Lung (tissue), 12 donors: Measurements from ENCODE around the gene CPTP. TPM values are rescaled to one million over a fixed set of nuclear protein-coding genes. Genes with fewer than 3 reads are reported as not detected.

Experiments used
- ATAC-seq: fragments of 200-7000 bp; cut with Tn5 transposase; one replicate; pipeline ENCODE4 v1.9.1; 2020; ENCODE audit warnings: moderate number of reproducible peaks; ENCODE audit not compliant: insufficient read depth, low FRiP score
- DNase-seq, 3 donors: peaks; one replicate each; pipeline ENCODE4 v3.0.0-alpha.2; 2013 to 2017
- H3K27ac ChIP-seq, 2 donors: one replicate each; pipeline ENCODE4 v1.5.1; 2013; ENCODE audit warnings: mild to moderate bottlenecking in 2 of 2, moderate library complexity in 2 of 2, control low read depth in 1 of 2, inconsistent platforms in 1 of 2, low read depth in 1 of 2, low read length in 1 of 2
- H3K27me3 ChIP-seq, 3 donors: one replicate each; pipeline ENCODE4 v1.5.1; 2013; ENCODE audit warnings: low read length in 2 of 3; ENCODE audit not compliant: control insufficient read depth in 3 of 3, insufficient read depth in 3 of 3
- H3K36me3 ChIP-seq, 4 donors: one replicate each; pipeline ENCODE4 v1.5.1; 2013; ENCODE audit warnings: low read length in 4 of 4, mild to moderate bottlenecking in 1 of 4, moderate library complexity in 1 of 4; ENCODE audit not compliant: control insufficient read depth in 4 of 4, insufficient read depth in 4 of 4
- H3K4me1 ChIP-seq, 5 donors: one replicate each; pipeline ENCODE4 v1.5.1; 2013; ENCODE audit warnings: low read length in 5 of 5, mild to moderate bottlenecking in 2 of 5, moderate library complexity in 1 of 5; ENCODE audit not compliant: control insufficient read depth in 5 of 5, insufficient read depth in 5 of 5
- H3K4me3 ChIP-seq: one replicate; pipeline ENCODE4 v1.5.1; 2013; ENCODE audit warnings: mild to moderate bottlenecking, control low read depth, moderate library complexity
- H3K9ac ChIP-seq, 2 donors: one replicate each; pipeline ENCODE4 v1.5.1; 2013; ENCODE audit warnings: low read length in 2 of 2, control low read depth in 1 of 2; ENCODE audit not compliant: insufficient read depth in 1 of 2
- H3K9me3 ChIP-seq, 4 donors: one replicate each; pipeline ENCODE4 v1.5.1; 2013; ENCODE audit warnings: low read length in 3 of 4, mild to moderate bottlenecking in 1 of 4, moderate library complexity in 1 of 4; ENCODE audit not compliant: control insufficient read depth in 4 of 4, insufficient read depth in 3 of 4
- CTCF ChIP-seq: IDR thresholded peaks from 2 replicates; pipeline ENCODE4 v1.5.1; 2012; ENCODE audit warnings: mild to moderate bottlenecking; ENCODE audit errors: control extremely low read depth, extremely low read depth
- WGBS, 2 donors: extraction: QIAGEN DNeasy Blood & Tissue Kit; methylation state at CpG; one replicate each; pipeline ENCODE4 v1.1.7; 2013; 5-methylcytosine and 5-hydroxymethylcytosine counted together
- polyA plus RNA-seq, 2 donors: library from polyadenylated mRNA; stranded (reverse); fragments of 200-250 nt; gene quantifications; one replicate each; pipeline ENCODE4 v1.2.1, GENCODE V29; 2013
- total RNA-seq, 2 donors: library from RNA; depleted of rRNA in 1 of 2; stranded (reverse); fragments of >200 nt in 1 of 2; gene quantifications; one replicate each; pipeline ENCODE4 v1.2.1, GENCODE V29; 2014 to 2021
- donor health status: control.
- donor health status: control.
- donor health status: Bipolar disorder and iron deficiency.
- donor health status: healthy.
- donor health status: DM: yes; HTN: yes; CAD: no.

CPTP gene
- total and polyA plus RNA-seq, 4 donors: 10.9 to 32.0 (median 19.2) TPM

GRCh38 chr1:1356796-1357401, 32.3 kb downstream of the CPTP start:
- WGBS, 2 donors: 31 to 62% methylated on average over 26 of the region's 26 CpGs
- peaks cover 0 to 5% (median 0%) of the 10 kb centered on the region in 4 donors for H3K9me3 ChIP-seq
- H3K9ac ChIP-seq: peak overlapping the region; percentile 55 to 86
- H3K36me3 ChIP-seq: peaks cover 0 to 14% (median 5%) of the 10 kb centered on the region in 4 donors
- H3K4me1 ChIP-seq: peaks cover 0 to 44% (median 9%) of the 10 kb centered on the region in 5 donors
- H3K27ac ChIP-seq: peak overlapping the region in 1 of 2 donors; percentile 74
- no peak for TF ChIP-seq CTCF
- DNase-seq (peak; percentile 48 to 65 (median 60)), ATAC-seq (no peak)
- H3K4me3 ChIP-seq: peak overlapping the region; percentile 23
- H3K27me3 ChIP-seq: peaks cover 0 to 4% (median 0%) of the 10 kb centered on the region in 3 donors

- DNase-seq (peak in 1 of 3 donors; percentile 79), ATAC-seq (no peak)
- TF ChIP-seq CTCF: no peak
- WGBS, 2 donors: 16 to 23% methylated on average over 17 to 18 of the region's 18 CpGs
- peaks cover 0 to 5% (median 0%) of the 10 kb centered on the region in 4 donors for H3K9me3 ChIP-seq
- H3K36me3 ChIP-seq: peaks cover 0 to 8% (median 2%) of the 10 kb centered on the region in 4 donors
- H3K27me3 ChIP-seq: peaks cover 0 to 4% (median 0%) of the 10 kb centered on the region in 3 donors
- H3K27ac ChIP-seq: peak overlapping the region; percentile 21 to 79
- H3K4me1 ChIP-seq: peaks cover 0 to 39% (median 11%) of the 10 kb centered on the region in 5 donors
- peak overlapping the region; percentile 55 to 86 for H3K9ac ChIP-seq
- H3K4me3 ChIP-seq: peak overlapping the region; percentile 37
These were observed 33.4 kb downstream of the CPTP start for GRCh38 chr1:1357871-1358432.

GRCh38 chr1:1358433-1359271, 34.0 kb downstream of the CPTP start, which contains the start of gene MXRA8:
Gene MXRA8 (minus strand): TSS chr1:1358555. CDS start chr1:1358504, 51 bp downstream.
- peaks cover 0 to 39% (median 11%) of the 10 kb centered on the region in 5 donors for H3K4me1 ChIP-seq
- 21 to 31% methylated on average over 24 to 29 of the region's 29 CpGs for WGBS, 2 donors
- DNase-seq (peak; percentile 92 to 95 (median 94)), ATAC-seq (no peak)
- H3K4me3 ChIP-seq: peak within 1 kb of the TSS; percentile 37
- H3K36me3 ChIP-seq: peaks cover 0 to 6% (median 2%) of the 10 kb centered on the region in 4 donors
- H3K27ac ChIP-seq: peak within 1 kb of the TSS; percentile 21 to 79
- peaks cover 0 to 5% (median 0%) of the 10 kb centered on the region in 4 donors for H3K9me3 ChIP-seq
- H3K9ac ChIP-seq: peak within 1 kb of the TSS; percentile 55 to 86
- peaks cover 0 to 4% (median 0%) of the 10 kb centered on the region in 3 donors for H3K27me3 ChIP-seq
- TF ChIP-seq CTCF: no peak
